Keratinocyte (primary cell): Measurements from ENCODE around the gene ITGA3.

Source experiments
- CTCF ChIP-seq, 3 experiments: IDR thresholded peaks in 1 of 3; conservative IDR thresholded peaks in 1 of 3; optimal IDR thresholded peaks in 1 of 3; 2 replicates in 2 of 3; 3 replicates in 1 of 3; pipeline versions ENCODE3 to v1.5.1; 2011; ENCODE audit warnings: low read length in 3 of 3, mild to moderate bottlenecking in 3 of 3, moderate library complexity in 2 of 3, control low read depth in 1 of 3, inconsistent platforms in 1 of 3; ENCODE audit not compliant: insufficient read depth in 2 of 3; ENCODE audit errors: extremely low read depth in 1 of 3
- EZH2 ChIP-seq: IDR thresholded peaks from one replicate; pipeline ENCODE4 v1.6.1; 2012; ENCODE audit warnings: inconsistent platforms, mild to moderate bottlenecking, low read length, moderate library complexity

- TF ChIP-seq CTCF (optimal IDR thresholded peaks at IDR 0.05 in 1 of 3, IDR thresholded peaks at IDR 0.05 in 1 of 3, conservative IDR thresholded peaks at IDR 0.05 in 1 of 3; ENCODE audit: extremely low read depth in 1 of 3, insufficient read depth in 2 of 3, low read length in 3 of 3) (no peak), EZH2 (no peak)
Measured at GRCh38 chr17:50059256-50059655, 3.3 kb downstream of the ITGA3 start.
